IPS-18a (cell line): ENCODE measurements around the gene ZDHHC9.
A peak's percentile ranks its signal among the peaks of the same experiment; 100 is the strongest.
"Not testable (repeated sequence)": the region's sequence is repeated elsewhere in the genome, so short reads cannot be mapped to it uniquely, and the experiment has no call there.

Source experiments
- H3K27ac ChIP-seq: one replicate; pipeline ENCODE4 v1.5.1; 2013; ENCODE audit warnings: low read length
- H3K27me3 ChIP-seq: one replicate; pipeline ENCODE4 v1.6.1; 2013; ENCODE audit warnings: mild to moderate bottlenecking, low read length; ENCODE audit not compliant: control insufficient read depth, insufficient read depth
- H3K36me3 ChIP-seq: one replicate; pipeline ENCODE4 v1.6.1; 2013; ENCODE audit warnings: low read depth, low read length; ENCODE audit not compliant: control insufficient read depth
- H3K4me1 ChIP-seq: one replicate; pipeline ENCODE4 v1.6.1; 2013; ENCODE audit warnings: low read depth, low read length; ENCODE audit not compliant: control insufficient read depth
- H3K4me3 ChIP-seq: one replicate; pipeline ENCODE4 v1.5.1; 2013; ENCODE audit warnings: low read length
- H3K9ac ChIP-seq: one replicate; pipeline ENCODE4 v1.6.1; 2013; ENCODE audit warnings: mild to moderate bottlenecking, low read length, moderate library complexity
- H3K9me3 ChIP-seq: one replicate; pipeline ENCODE4 v1.6.1; 2013; ENCODE audit warnings: low read depth, low read length; ENCODE audit not compliant: control insufficient read depth

ZDHHC9 gene

DNA sequence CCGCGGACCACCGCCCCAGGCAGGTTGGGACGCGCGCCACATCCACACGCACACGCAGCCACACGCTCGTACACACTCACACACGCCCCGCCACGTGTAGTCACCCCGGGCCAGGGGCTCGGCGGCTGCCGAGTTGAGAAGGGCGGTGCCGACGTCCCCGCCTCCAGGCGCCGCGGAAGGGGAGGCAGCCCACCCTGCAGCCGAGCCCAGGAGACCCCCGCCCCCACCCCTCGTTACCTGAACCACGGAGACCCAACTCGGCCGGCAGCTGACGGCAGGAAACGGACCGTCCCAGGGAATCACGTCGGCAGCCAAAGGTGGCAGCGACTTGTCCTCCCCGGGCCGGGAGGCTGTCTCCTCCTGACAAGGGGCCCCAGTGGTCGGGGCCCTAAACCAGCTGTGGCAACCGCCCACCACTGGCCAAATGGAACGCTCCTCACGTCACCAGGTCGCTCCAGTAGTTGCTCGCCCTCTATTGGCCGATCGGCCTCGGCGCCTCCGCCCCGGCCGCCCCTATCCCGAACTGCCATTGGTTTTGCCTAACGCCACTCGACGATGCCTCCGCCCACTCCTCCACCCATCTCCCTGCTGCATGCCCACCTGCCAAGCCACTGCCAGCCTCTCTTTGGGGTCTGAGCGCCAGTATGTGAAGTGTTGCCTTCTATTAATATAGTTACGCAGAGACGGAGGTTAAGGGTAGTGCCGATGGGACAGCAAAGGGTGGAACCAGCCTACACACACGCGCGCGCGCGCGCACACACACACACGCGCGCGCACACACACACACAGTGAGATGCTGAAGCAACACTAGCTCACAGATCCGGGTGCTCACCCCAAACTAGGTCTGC lies at the start of gene ZDHHC9:
Gene ZDHHC9 (minus strand): TSS at position 428 of the 848 bp plus-strand sequence. CDS start 1,941 bp downstream, outside the sequence.
- H3K4me3 ChIP-seq = peak within 1 kb of the TSS; percentile 76
- no peaks in the 10 kb centered on the region for H3K36me3 ChIP-seq
- no peaks in the 10 kb centered on the region for H3K27me3 ChIP-seq
- H3K9ac ChIP-seq = peak within 1 kb of the TSS; percentile 74
- no peak within 1 kb of the TSS for H3K27ac ChIP-seq
- H3K4me1 ChIP-seq = no peaks in the 10 kb centered on the region
- peaks cover 36% of the 10 kb centered on the region for H3K9me3 ChIP-seq

DNA sequence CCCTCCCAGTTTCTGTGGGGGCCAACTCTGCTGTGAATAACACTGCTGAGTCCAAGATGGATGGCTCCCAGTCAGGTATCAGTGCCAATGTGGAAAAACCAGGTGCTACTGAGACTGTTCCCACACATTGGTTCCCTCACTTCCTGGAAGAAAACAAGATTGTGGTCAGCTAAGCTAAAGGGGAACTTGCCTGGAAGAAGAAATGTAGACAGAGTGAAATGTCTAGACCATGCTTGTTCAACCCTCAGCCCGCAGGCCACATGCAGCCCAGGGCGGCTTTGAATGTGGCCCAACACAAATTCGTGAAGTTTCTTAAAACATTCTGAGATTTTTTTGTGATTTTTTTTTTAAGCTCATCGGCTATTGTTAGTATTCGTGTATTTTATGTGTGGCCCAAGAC lies 33.7 kb upstream of the ZDHHC9 start:
- no peak overlapping the region for H3K4me3 ChIP-seq
- H3K4me1 ChIP-seq = no peaks in the 10 kb centered on the region
- peaks cover 17% of the 10 kb centered on the region for H3K9me3 ChIP-seq
- no peak overlapping the region for H3K27ac ChIP-seq
- H3K27me3 ChIP-seq = no peaks in the 10 kb centered on the region
- no peak overlapping the region for H3K9ac ChIP-seq
- H3K36me3 ChIP-seq = no peaks in the 10 kb centered on the region

DNA sequence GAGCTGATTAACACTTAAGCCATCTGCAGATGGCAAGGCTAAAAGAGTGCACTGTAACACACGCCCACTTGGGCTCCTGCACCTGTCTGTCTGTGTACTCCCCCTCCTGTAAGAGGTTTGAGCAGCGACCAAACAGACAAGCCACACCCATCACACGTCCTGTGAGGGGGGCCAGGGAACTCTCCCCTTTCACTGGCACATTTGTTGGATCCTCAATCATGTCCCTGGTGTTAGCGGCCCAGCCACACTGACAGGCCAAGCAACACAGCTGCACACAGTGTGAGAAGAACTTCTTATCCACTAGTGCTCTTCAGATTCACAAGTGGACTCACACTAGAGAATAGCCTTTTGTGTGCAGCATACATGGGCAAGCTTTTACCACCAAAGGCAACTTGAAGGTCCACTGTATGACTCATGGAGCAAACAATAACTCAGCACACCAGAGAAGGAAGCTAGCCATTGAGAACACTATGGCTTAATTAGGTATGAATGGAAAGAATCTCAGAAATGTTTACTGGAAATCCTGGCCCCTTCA lies 33.2 kb upstream of the ZDHHC9 start:
- Histone ChIP-seq H3K4me3 (no peak overlapping the region), H3K27ac (no peak overlapping the region), H3K9me3 (peaks cover 12% of the 10 kb centered on the region), H3K9ac (no peak overlapping the region), H3K36me3 (no peaks in the 10 kb centered on the region), H3K27me3 (no peaks in the 10 kb centered on the region), H3K4me1 (no peaks in the 10 kb centered on the region)

DNA sequence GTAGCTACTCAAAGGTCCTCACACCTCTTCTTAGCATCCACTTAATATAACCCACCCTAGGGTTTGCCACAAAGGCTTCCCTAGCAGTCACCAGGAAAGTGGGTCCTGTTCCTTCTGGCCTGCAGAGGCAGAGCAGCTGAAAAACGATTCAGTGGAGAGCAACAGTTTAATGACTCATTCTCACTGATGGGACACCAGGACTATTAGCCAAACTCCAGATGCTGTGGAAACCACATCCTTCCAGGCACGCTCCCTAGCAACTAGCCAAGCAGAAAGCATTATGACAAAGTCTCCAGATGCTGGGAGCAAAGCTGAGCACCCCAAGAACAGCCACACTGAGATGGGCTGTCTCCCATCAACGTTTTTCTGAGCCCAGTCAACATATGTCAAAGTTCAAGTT lies 32.0 kb upstream of the ZDHHC9 start:
- no peaks in the 10 kb centered on the region for H3K36me3 ChIP-seq
- H3K4me1 ChIP-seq = no peaks in the 10 kb centered on the region
- H3K4me3 ChIP-seq = no peak overlapping the region
- H3K9me3 ChIP-seq = peaks cover 12% of the 10 kb centered on the region
- no peak overlapping the region for H3K9ac ChIP-seq
- no peaks in the 10 kb centered on the region for H3K27me3 ChIP-seq
- no peak overlapping the region for H3K27ac ChIP-seq

DNA sequence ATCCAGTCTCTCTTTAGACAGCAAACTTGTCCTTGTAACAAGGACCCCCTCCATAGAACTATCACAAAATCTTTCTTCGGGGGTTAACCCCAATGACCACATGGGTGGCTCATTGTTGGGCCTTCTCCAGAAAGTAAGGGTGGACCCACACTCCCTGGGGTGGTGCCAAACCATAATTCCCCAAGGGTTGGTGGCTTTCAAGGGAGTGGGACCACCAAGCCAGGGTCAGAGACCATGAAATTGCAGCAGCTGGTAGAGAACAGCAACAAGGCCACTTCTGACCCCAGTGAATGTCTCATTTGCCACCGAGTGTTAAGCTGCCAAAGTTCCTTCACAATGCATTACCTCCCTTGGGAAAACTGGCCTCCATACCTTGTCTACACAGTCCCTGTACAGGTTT lies 28.8 kb upstream of the ZDHHC9 start:
- no peak overlapping the region for H3K4me3 ChIP-seq
- H3K36me3 ChIP-seq = no peaks in the 10 kb centered on the region
- no peaks in the 10 kb centered on the region for H3K4me1 ChIP-seq
- no peak overlapping the region for H3K9ac ChIP-seq
- no peak overlapping the region for H3K27ac ChIP-seq
- no peaks in the 10 kb centered on the region for H3K27me3 ChIP-seq
- peaks cover 8% of the 10 kb centered on the region for H3K9me3 ChIP-seq

DNA sequence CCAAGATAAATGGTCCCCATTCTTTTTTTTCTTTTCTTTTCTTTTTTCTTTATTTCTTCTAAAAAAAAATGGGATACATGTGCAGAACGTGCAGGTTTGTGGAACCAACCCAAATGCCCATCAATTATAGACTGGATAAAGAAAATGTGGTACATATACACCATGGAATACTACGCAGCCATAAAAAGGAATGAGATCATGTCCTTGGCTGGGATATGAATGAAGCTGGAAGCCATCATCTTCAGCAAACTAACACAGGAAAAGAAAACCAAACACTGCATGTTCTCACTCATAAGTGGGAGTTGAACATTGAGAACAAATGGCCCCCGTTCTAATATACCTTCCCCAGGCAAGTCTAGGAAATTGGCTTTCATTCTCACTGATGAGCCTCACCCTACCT lies 22.6 kb upstream of the ZDHHC9 start:
- H3K4me1 ChIP-seq, H3K36me3 ChIP-seq, H3K4me3 ChIP-seq, H3K9ac ChIP-seq, H3K9me3 ChIP-seq, H3K27me3 ChIP-seq, H3K27ac ChIP-seq: not testable (repeated sequence)

DNA sequence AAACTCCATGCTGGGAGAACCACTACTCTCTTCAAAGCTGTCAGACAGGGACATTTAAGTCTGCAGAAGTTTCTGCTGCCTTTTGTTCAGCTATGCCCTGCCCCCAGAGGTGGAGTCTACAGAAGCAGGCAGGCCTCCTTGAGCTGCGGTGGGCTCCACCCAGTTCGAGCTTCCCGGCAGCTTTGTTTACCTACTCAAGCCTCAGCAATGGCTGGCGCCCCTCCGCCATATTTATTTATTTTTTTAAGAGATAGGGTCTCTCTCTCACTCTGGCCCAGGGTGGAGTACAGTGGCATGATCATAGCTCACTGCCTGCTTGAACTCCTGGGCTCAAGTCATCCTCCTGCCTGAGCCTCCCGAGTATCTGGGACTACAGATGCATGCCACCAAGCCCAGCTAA lies 15.4 kb upstream of the ZDHHC9 start:
- H3K9ac ChIP-seq, H3K27ac ChIP-seq, H3K36me3 ChIP-seq, H3K4me3 ChIP-seq, H3K27me3 ChIP-seq, H3K9me3 ChIP-seq, H3K4me1 ChIP-seq: not testable (repeated sequence)

DNA sequence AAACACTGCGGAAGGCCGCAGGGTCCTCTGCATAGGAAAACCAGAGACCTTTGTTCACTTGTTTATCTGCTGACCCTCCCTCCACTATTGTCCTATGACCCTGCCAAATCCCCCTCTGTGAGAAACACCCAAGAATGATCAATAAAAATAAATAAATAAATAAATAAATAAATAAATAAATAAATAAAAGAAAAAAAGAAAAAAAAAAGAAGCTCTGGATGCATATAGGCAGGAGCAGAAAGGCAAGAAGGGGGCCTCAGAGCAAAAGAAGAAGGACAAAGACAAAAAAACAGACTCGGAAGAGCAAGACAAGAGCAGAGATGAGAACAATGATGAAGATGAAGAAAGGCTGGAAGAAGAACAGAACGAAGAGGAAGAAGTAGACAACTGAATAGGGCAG lies 8.1 kb upstream of the ZDHHC9 start:
- H3K27ac ChIP-seq, H3K4me3 ChIP-seq: not testable (repeated sequence)
- peaks cover 13% of the 10 kb centered on the region for H3K9me3 ChIP-seq

DNA sequence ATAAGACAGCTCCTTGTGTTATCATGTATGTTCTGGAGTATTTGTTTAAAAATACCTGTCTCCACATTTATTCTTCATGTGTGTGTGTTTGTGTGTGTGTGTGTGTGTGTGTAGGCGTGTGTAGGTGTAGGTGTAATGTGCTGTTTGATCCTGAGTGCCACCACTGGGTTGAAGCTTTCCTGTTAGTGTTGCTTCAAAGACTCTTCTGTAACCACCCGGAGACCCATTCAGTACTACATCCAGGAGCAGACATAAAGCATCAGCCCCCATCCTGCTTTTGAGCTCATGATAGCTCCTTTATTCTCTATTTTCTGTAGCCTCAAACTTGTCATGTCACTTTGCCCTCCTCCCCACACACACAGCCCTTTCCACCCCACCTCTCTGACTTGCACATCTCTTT lies 3.0 kb upstream of the ZDHHC9 start:
- Histone ChIP-seq H3K4me1 (no peaks in the 10 kb centered on the region), H3K9me3 (peaks cover 30% of the 10 kb centered on the region), H3K9ac (no peak overlapping the region), H3K4me3 (no peak overlapping the region), H3K36me3 (no peaks in the 10 kb centered on the region), H3K27me3 (no peaks in the 10 kb centered on the region), H3K27ac (no peak overlapping the region)

More for the DNA sequence above, 8.1 kb upstream of the ZDHHC9 start:
- not testable (repeated sequence) for H3K4me1 ChIP-seq, H3K36me3 ChIP-seq, H3K9ac ChIP-seq, H3K27me3 ChIP-seq

DNA sequence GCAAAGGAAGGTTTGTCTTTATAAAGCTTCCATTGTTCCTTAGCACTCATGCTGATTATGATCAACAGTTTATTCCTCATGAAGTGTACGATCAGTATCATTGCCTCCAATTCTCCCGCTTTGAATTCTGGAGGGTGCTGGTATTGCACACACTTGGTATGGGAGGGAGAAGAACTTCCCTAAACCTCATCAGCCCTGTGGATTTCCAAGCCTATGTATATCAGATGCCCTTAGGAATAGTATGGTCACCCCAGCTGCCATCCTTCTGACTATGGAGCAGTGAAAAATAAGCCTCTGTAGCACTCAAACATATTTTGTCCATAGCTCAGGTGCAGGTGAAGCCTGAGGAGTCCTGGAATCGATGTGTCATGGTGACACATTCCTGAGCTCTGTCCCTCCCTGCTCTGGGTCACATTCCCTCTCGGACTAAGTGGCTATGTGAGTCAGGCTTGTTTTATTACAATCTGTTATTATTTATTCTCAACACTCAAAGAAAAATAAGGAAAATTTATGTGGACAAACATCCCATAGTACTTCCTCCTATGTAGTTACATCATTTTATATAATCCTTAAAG lies 2.0 kb upstream of the ZDHHC9 start:
- no peak overlapping the region for H3K9ac ChIP-seq
- H3K36me3 ChIP-seq = no peaks in the 10 kb centered on the region
- H3K27me3 ChIP-seq = no peaks in the 10 kb centered on the region
- peaks cover 38% of the 10 kb centered on the region for H3K9me3 ChIP-seq
- H3K27ac ChIP-seq = no peak overlapping the region
- no peak overlapping the region for H3K4me3 ChIP-seq
- H3K4me1 ChIP-seq = no peaks in the 10 kb centered on the region

DNA sequence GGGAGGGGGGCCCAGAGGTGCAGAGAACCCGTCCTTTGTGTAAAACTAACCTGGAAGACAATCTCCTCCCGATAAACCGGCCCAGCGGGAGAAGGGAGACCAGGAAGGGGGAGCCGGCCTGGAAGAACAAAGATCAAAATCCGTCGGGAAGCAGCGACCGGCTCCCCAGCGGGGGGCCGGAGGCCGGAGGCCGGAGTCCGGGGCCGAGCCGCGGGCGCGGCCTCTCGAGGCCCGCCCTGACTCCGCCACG lies 552 bp downstream of the ZDHHC9 start:
- H3K4me3 ChIP-seq = peak overlapping the region; percentile 76

More for the DNA sequence above, 552 bp downstream of the ZDHHC9 start:
- H3K27ac ChIP-seq = no peak overlapping the region
- H3K9ac ChIP-seq = peak overlapping the region; percentile 74
- no peaks in the 10 kb centered on the region for H3K36me3 ChIP-seq
- H3K9me3 ChIP-seq = peaks cover 32% of the 10 kb centered on the region
- no peaks in the 10 kb centered on the region for H3K27me3 ChIP-seq
- no peaks in the 10 kb centered on the region for H3K4me1 ChIP-seq
